NB4 (cell line): ENCODE results near the gene SREBF1.

Source experiments
- CTCF ChIP-seq: IDR thresholded peaks from one replicate; pipeline ENCODE4 v1.5.1; 2012; ENCODE audit warnings: low read depth, low read length
- POLR2A ChIP-seq: IDR thresholded peaks from 2 replicates; pipeline ENCODE4 v1.6.1; 2011; ENCODE audit warnings: mild to moderate bottlenecking; ENCODE audit not compliant: insufficient read length; ENCODE audit errors: extremely low read depth

- TF ChIP-seq POLR2A (no peak), CTCF (no peak)
These were observed 7.7 kb upstream of the SREBF1 start for GRCh38 chr17:17844500-17844899.
